HEK293 (cell line): Measurements from ENCODE around the gene SCAMP3.

Experiments used
- CTCF ChIA-PET: fragments of 350-600 bp; formaldehyde crosslinking; extraction: SDS; loops from one replicate; lab custom pipeline; 2021; ENCODE audit warnings: antibody characterized with exemption; lab: Yijun Ruan, JAX
- POLR2A ChIA-PET: fragments of 300-600 bp; formaldehyde crosslinking; extraction: SDS; loops from one replicate; lab custom pipeline; 2020; ENCODE audit warnings: antibody characterized with exemption, inconsistent platforms; lab: Yijun Ruan, JAX
- H3K27ac ChIP-seq: fragments of 200-500 bp; sonication (Bioruptor generic); 2 replicates; pipeline ENCODE4 v1.5.1; 2014; ENCODE audit warnings: low read depth, low read length, control low read depth, inconsistent platforms; ENCODE audit errors: extremely low read depth
- H3K36me3 ChIP-seq, 2 experiments: fragments of 200-500 bp in 1 of 2; sonication (Bioruptor generic) in 1 of 2; 1 replicate in 1 of 2; 2 replicates in 1 of 2; pipeline ENCODE4 v1.5.1; 2014 to 2017; ENCODE audit warnings: inconsistent platforms in 2 of 2, low read length in 2 of 2; ENCODE audit not compliant: control insufficient read depth in 2 of 2, insufficient read depth in 1 of 2
- H3K4me1 ChIP-seq: fragments of 200-500 bp; sonication (Bioruptor generic); 2 replicates; pipeline ENCODE4 v1.5.1; 2014; ENCODE audit warnings: mild to moderate bottlenecking, low read length, inconsistent platforms; ENCODE audit not compliant: control insufficient read depth, insufficient read depth
- H3K4me3 ChIP-seq: 2 replicates; pipeline ENCODE4 v1.5.1; 2011; ENCODE audit warnings: low read depth, mild to moderate bottlenecking, control low read depth, low read length, moderate library complexity
- H3K9me3 ChIP-seq: fragments of 200-500 bp; sonication (Bioruptor generic); 2 replicates; pipeline ENCODE4 v1.5.1; 2014; ENCODE audit warnings: low read depth, low read length, inconsistent platforms; ENCODE audit not compliant: control insufficient read depth, insufficient read depth
- GLIS2 ChIP-seq: fragments of 450-650 bp; formaldehyde crosslinking; IDR thresholded peaks from 2 replicates; pipeline ENCODE4 v1.5.1; 2016; ENCODE audit warnings: missing biosample characterization, missing genetic modification characterization
- RBAK ChIP-seq: fragments of 450-650 bp; formaldehyde crosslinking; IDR thresholded peaks from 2 replicates; pipeline ENCODE4 v1.5.1; 2016; ENCODE audit warnings: missing biosample characterization, missing genetic modification characterization
- SP2 ChIP-seq: fragments of 450-650 bp; formaldehyde crosslinking; IDR thresholded peaks from 2 replicates; pipeline ENCODE4 v1.5.1; 2016; ENCODE audit warnings: missing biosample characterization, missing genetic modification characterization
- SP7 ChIP-seq: fragments of 450-650 bp; formaldehyde crosslinking; IDR thresholded peaks from 2 replicates; pipeline ENCODE4 v1.5.1; 2016; ENCODE audit warnings: missing biosample characterization, missing genetic modification characterization
- WT1 ChIP-seq: fragments of 450-650 bp; formaldehyde crosslinking; IDR thresholded peaks from 2 replicates; pipeline ENCODE4 v1.5.1; 2016; ENCODE audit warnings: missing biosample characterization, missing genetic modification characterization
- ZFP69B ChIP-seq: fragments of 450-650 bp; formaldehyde crosslinking; IDR thresholded peaks from 2 replicates; pipeline ENCODE4 v1.5.1; 2016; ENCODE audit warnings: missing biosample characterization, missing genetic modification characterization
- ZNF10 ChIP-seq: fragments of 450-650 bp; formaldehyde crosslinking; IDR thresholded peaks from 2 replicates; pipeline ENCODE4 v1.5.1; 2017; ENCODE audit warnings: missing biosample characterization, missing genetic modification characterization
- ZNF133 ChIP-seq: fragments of 450-650 bp; formaldehyde crosslinking; IDR thresholded peaks from 2 replicates; pipeline ENCODE4 v1.5.1; 2016; ENCODE audit warnings: missing biosample characterization, missing genetic modification characterization
- ZNF157 ChIP-seq: fragments of 450-650 bp; formaldehyde crosslinking; IDR thresholded peaks from 2 replicates; pipeline ENCODE4 v1.5.1; 2016; ENCODE audit warnings: missing biosample characterization, missing genetic modification characterization
- ZNF211 ChIP-seq: fragments of 450-650 bp; formaldehyde crosslinking; IDR thresholded peaks from 2 replicates; pipeline ENCODE4 v1.5.1; 2016; ENCODE audit warnings: low read depth, missing biosample characterization, missing genetic modification characterization
- ZNF248 ChIP-seq: fragments of 450-650 bp; formaldehyde crosslinking; IDR thresholded peaks from 2 replicates; pipeline ENCODE4 v1.5.1; 2017; ENCODE audit warnings: missing biosample characterization, missing genetic modification characterization
- ZNF302 ChIP-seq: fragments of 450-650 bp; formaldehyde crosslinking; IDR thresholded peaks from 2 replicates; pipeline ENCODE4 v1.5.1; 2016; ENCODE audit warnings: missing biosample characterization, missing genetic modification characterization, low read depth
- ZNF426 ChIP-seq: fragments of 450-650 bp; formaldehyde crosslinking; IDR thresholded peaks from 2 replicates; pipeline ENCODE4 v1.5.1; 2017; ENCODE audit warnings: missing biosample characterization, missing genetic modification characterization, mild to moderate bottlenecking, inconsistent platforms, moderate library complexity
- ZNF530 ChIP-seq: fragments of 450-650 bp; formaldehyde crosslinking; IDR thresholded peaks from 2 replicates; pipeline ENCODE4 v1.5.1; 2016; ENCODE audit warnings: low read depth, missing biosample characterization, missing genetic modification characterization
- ZNF549 ChIP-seq: fragments of 450-650 bp; IDR thresholded peaks from 2 replicates; pipeline ENCODE4 v1.5.1; 2018; ENCODE audit warnings: missing biosample characterization, missing genetic modification characterization, mild to moderate bottlenecking, inconsistent platforms, moderate library complexity
- ZNF596 ChIP-seq: fragments of 450-650 bp; IDR thresholded peaks from 2 replicates; pipeline ENCODE4 v1.5.0; 2018; ENCODE audit warnings: missing biosample characterization, mild to moderate bottlenecking, missing genetic modification characterization, moderate library complexity
- ZNF843 ChIP-seq: fragments of 450-650 bp; formaldehyde crosslinking; IDR thresholded peaks from 2 replicates; pipeline ENCODE4 v1.5.1; 2016; ENCODE audit warnings: missing biosample characterization, missing genetic modification characterization
- ZXDB ChIP-seq: fragments of 450-650 bp; formaldehyde crosslinking; IDR thresholded peaks from 2 replicates; pipeline ENCODE4 v1.5.1; 2016; ENCODE audit warnings: missing biosample characterization, missing genetic modification characterization
- TF ChIP-seq, protein P1 (sequence below): fragments of 450-650 bp; formaldehyde crosslinking; IDR thresholded peaks from 2 replicates; pipeline ENCODE4 v1.5.1; 2016; ENCODE audit warnings: missing biosample characterization, missing genetic modification characterization
- TF ChIP-seq, protein P2 (sequence below): fragments of 450-650 bp; formaldehyde crosslinking; IDR thresholded peaks from 2 replicates; pipeline ENCODE4 v1.5.1; 2016; ENCODE audit warnings: missing biosample characterization, missing genetic modification characterization
- TF ChIP-seq, protein P3 (sequence below): fragments of 450-650 bp; formaldehyde crosslinking; IDR thresholded peaks from 2 replicates; pipeline ENCODE4 v1.5.1; 2016; ENCODE audit warnings: missing biosample characterization, missing genetic modification characterization
- TF ChIP-seq, protein P4 (sequence below): fragments of 450-650 bp; formaldehyde crosslinking; IDR thresholded peaks from 2 replicates; pipeline ENCODE4 v1.5.1; 2016; ENCODE audit warnings: missing biosample characterization, missing genetic modification characterization
- TF ChIP-seq, protein P5 (sequence below): fragments of 450-650 bp; formaldehyde crosslinking; conservative IDR thresholded peaks from 2 replicates; pipeline ENCODE4 v1.5.1; 2016; ENCODE audit warnings: low read depth, missing biosample characterization, missing genetic modification characterization
- TF ChIP-seq, protein P6 (sequence below): fragments of 450-650 bp; formaldehyde crosslinking; IDR thresholded peaks from 2 replicates; pipeline ENCODE4 v1.5.1; 2016; ENCODE audit warnings: missing biosample characterization, missing genetic modification characterization, borderline replicate concordance

The SCAMP3 gene

DNA sequence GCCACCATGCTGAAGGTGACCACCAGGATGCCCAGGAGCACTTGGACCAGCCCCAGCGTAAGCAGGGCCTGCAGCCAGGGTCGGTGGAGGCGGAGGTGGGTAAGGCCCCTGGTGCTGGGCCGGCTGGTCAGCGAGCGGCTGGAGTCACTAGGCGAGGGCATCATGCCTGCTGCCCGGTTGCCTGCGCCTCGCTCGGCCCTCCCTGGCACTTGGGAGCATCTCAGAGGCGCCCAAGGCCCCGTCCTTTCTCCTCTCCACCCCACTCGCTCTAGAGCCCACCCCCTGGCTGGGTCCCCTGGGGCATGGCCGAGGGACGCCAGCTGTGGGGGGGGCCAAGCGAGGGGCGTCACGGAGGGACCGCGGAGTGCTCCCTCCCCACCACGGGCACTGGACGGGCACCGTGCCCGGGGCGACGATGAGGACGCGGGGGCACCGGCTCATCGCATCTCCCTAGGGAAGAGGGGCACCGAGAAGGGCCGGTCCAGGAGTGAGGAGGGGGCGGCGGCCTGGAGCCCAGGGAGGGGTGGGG is 7.4 kb downstream of the SCAMP3 start (continued):
- TF ChIP-seq ZNF10 (tag by site-specific recombination): peak; percentile 77; the same call in 1 of the 2 replicates
- peak; percentile 42; the same call in 1 of the 2 replicates for TF ChIP-seq ZFP69B (tag by site-specific recombination)
- TF ChIP-seq ZNF426 (tag by site-specific recombination): no peak
- TF ChIP-seq ZXDB (tag by site-specific recombination): no peak
- TF ChIP-seq, protein P1, sequence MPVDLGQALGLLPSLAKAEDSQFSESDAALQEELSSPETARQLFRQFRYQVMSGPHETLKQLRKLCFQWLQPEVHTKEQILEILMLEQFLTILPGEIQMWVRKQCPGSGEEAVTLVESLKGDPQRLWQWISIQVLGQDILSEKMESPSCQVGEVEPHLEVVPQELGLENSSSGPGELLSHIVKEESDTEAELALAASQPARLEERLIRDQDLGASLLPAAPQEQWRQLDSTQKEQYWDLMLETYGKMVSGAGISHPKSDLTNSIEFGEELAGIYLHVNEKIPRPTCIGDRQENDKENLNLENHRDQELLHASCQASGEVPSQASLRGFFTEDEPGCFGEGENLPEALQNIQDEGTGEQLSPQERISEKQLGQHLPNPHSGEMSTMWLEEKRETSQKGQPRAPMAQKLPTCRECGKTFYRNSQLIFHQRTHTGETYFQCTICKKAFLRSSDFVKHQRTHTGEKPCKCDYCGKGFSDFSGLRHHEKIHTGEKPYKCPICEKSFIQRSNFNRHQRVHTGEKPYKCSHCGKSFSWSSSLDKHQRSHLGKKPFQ (tag by site-specific recombination): no peak
- no peak for TF ChIP-seq ZNF133
- TF ChIP-seq, protein P2, sequence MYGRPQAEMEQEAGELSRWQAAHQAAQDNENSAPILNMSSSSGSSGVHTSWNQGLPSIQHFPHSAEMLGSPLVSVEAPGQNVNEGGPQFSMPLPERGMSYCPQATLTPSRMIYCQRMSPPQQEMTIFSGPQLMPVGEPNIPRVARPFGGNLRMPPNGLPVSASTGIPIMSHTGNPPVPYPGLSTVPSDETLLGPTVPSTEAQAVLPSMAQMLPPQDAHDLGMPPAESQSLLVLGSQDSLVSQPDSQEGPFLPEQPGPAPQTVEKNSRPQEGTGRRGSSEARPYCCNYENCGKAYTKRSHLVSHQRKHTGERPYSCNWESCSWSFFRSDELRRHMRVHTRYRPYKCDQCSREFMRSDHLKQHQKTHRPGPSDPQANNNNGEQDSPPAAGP (tag by site-specific recombination): peak; percentile 56; the same call in 1 of the 2 replicates
- 0 out of 2 replicates have a peak, but pooled peaks have one; percentile 8 for TF ChIP-seq WT1 (tag by site-specific recombination)
- TF ChIP-seq GLIS2 (tag by site-specific recombination): peak; percentile 90

DNA sequence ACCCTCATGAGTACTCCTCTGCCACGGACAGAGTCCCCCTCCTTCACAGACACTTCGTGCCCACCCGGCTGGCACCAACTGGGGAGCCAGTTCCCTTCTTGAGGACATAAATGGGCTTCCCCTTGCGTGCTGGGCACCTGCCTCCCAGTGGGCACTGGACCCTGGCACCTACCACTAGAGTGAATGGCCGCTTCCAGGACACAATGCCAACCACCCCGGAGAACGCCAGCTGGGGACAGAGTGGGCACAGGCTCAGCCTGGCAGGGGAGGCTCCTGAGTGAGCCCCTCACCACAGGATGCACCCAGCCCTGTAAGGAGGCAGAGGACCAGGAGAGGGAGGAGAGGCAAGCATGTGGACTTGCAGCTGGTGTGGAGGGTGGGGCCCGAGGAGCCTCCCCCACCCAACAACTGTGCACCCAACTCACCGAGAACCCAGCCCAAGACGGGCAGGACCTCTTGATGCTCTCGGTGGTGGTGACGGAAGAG is 7.9 kb downstream of the SCAMP3 start:
- CTCF ChIA-PET: interaction anchor here (1.2 kb wide), 1 partner anchor 12 kb away, joined by 3 read pairs; no protein-coding TSS in a partner anchor
- Histone ChIP-seq H3K9me3 (no peaks in the 10 kb centered on the region), H3K27ac (peak overlapping the region; percentile 72; the same call in 1 of the 2 replicates), H3K36me3 (peaks cover 6 to 54% of the 10 kb centered on the region in 2 experiments; a peak in 2 of 3 replicates), H3K4me3 (peak overlapping the region; percentile 73), H3K4me1 (no peaks in the 10 kb centered on the region)
- POLR2A ChIA-PET: interaction anchor here (0.9 to 3.7 kb wide), 5 partner anchors 10 to 61 kb away, joined by 3 to 28 read pairs (median 3); partner anchors contain the start of genes CLK2 and FDPS
- TF ChIP-seq ZNF549 (tag by site-specific recombination): no peak
- no peak for TF ChIP-seq SP2 (tag by site-specific recombination)
- TF ChIP-seq ZNF248: no peak
- TF ChIP-seq, protein P3, sequence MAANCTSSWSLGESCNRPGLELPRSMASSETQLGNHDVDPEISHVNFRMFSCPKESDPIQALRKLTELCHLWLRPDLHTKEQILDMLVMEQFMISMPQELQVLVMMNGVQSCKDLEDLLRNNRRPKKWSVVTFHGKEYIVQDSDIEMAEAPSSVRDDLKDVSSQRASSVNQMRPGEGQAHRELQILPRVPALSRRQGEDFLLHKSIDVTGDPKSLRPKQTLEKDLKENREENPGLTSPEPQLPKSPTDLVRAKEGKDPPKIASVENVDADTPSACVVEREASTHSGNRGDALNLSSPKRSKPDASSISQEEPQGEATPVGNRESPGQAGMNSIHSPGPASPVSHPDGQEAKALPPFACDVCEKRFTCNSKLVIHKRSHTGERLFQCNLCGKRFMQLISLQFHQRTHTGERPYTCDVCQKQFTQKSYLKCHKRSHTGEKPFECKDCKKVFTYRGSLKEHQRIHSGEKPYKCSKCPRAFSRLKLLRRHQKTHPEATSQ (tag by site-specific recombination): no peak
- TF ChIP-seq, protein P4, sequence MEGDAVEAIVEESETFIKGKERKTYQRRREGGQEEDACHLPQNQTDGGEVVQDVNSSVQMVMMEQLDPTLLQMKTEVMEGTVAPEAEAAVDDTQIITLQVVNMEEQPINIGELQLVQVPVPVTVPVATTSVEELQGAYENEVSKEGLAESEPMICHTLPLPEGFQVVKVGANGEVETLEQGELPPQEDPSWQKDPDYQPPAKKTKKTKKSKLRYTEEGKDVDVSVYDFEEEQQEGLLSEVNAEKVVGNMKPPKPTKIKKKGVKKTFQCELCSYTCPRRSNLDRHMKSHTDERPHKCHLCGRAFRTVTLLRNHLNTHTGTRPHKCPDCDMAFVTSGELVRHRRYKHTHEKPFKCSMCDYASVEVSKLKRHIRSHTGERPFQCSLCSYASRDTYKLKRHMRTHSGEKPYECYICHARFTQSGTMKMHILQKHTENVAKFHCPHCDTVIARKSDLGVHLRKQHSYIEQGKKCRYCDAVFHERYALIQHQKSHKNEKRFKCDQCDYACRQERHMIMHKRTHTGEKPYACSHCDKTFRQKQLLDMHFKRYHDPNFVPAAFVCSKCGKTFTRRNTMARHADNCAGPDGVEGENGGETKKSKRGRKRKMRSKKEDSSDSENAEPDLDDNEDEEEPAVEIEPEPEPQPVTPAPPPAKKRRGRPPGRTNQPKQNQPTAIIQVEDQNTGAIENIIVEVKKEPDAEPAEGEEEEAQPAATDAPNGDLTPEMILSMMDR (tag by site-specific recombination): no peak; the same call in 1 of the 2 replicates
- no peak for TF ChIP-seq ZNF302
- no peak for TF ChIP-seq ZNF843 (tag by site-specific recombination)
- TF ChIP-seq SP7 (tag by site-specific recombination): no peak
- TF ChIP-seq, protein P5, sequence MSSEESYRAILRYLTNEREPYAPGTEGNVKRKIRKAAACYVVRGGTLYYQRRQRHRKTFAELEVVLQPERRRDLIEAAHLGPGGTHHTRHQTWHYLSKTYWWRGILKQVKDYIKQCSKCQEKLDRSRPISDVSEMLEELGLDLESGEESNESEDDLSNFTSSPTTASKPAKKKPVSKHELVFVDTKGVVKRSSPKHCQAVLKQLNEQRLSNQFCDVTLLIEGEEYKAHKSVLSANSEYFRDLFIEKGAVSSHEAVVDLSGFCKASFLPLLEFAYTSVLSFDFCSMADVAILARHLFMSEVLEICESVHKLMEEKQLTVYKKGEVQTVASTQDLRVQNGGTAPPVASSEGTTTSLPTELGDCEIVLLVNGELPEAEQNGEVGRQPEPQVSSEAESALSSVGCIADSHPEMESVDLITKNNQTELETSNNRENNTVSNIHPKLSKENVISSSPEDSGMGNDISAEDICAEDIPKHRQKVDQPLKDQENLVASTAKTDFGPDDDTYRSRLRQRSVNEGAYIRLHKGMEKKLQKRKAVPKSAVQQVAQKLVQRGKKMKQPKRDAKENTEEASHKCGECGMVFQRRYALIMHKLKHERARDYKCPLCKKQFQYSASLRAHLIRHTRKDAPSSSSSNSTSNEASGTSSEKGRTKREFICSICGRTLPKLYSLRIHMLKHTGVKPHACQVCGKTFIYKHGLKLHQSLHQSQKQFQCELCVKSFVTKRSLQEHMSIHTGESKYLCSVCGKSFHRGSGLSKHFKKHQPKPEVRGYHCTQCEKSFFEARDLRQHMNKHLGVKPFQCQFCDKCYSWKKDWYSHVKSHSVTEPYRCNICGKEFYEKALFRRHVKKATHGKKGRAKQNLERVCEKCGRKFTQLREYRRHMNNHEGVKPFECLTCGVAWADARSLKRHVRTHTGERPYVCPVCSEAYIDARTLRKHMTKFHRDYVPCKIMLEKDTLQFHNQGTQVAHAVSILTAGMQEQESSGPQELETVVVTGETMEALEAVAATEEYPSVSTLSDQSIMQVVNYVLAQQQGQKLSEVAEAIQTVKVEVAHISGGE (tag by site-specific recombination): no peak
- TF ChIP-seq ZNF596: no peak
- TF ChIP-seq ZNF211 (tag by site-specific recombination): no peak
- TF ChIP-seq ZNF530: no peak
- TF ChIP-seq WT1 (tag by site-specific recombination): no peak; the same call in 1 of the 2 replicates
- no peak for TF ChIP-seq ZNF157 (tag by site-specific recombination)
- TF ChIP-seq, protein P6, sequence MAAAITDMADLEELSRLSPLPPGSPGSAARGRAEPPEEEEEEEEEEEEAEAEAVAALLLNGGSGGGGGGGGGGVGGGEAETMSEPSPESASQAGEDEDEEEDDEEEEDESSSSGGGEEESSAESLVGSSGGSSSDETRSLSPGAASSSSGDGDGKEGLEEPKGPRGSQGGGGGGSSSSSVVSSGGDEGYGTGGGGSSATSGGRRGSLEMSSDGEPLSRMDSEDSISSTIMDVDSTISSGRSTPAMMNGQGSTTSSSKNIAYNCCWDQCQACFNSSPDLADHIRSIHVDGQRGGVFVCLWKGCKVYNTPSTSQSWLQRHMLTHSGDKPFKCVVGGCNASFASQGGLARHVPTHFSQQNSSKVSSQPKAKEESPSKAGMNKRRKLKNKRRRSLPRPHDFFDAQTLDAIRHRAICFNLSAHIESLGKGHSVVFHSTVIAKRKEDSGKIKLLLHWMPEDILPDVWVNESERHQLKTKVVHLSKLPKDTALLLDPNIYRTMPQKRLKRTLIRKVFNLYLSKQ (tag by site-specific recombination): no peak
- TF ChIP-seq RBAK (tag by site-specific recombination): no peak
